ENCODE measurements around the gene RASGRF1.

GRCh38 chr15:78997981-78998499, 92.5 kb downstream of the RASGRF1 start:
- TF ChIP-seq CTCF (IDR thresholded peaks at IDR 0.05; ENCODE audit: low read depth, low read length) = no peak
- no peak for TF ChIP-seq EZH2phosphoT487 (IDR thresholded peaks at IDR 0.05; ENCODE audit: low read depth)

Data from OCI-LY3 (cell line).